ENCODE results near the gene PRDM16.
"Not testable (repeated sequence)": the region's sequence is repeated elsewhere in the genome, so short reads cannot be mapped to it uniquely, and the experiment has no call there.

PRDM16 gene

DNA sequence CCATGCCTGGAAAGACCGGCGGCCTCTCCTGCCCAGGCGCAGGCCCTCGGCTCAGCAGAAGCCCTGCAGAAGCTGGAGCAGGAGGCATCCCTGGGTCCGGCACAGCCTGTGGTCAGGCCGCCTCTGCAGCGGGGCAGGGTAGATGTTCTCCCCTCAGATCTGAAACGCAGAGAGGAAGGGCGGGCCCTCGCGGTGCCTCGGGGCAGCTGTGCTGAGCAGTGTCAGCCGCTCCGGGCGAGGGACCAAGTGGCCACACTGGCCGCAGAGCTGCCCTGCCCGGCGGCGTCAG, 210.1 kb downstream of the PRDM16 start:
- Mint-ChIP-seq H3K9me3 (no peaks in the 10 kb centered on the region), H3K4me3 (no peak overlapping the region), H3K4me1 (ENCODE audit: low read depth) (no peaks in the 10 kb centered on the region), H3K27ac (no peak overlapping the region), H3K36me3 (ENCODE audit: low read depth) (no peaks in the 10 kb centered on the region), H3K27me3 (ENCODE audit: low read depth) (no peaks in the 10 kb centered on the region)

DNA sequence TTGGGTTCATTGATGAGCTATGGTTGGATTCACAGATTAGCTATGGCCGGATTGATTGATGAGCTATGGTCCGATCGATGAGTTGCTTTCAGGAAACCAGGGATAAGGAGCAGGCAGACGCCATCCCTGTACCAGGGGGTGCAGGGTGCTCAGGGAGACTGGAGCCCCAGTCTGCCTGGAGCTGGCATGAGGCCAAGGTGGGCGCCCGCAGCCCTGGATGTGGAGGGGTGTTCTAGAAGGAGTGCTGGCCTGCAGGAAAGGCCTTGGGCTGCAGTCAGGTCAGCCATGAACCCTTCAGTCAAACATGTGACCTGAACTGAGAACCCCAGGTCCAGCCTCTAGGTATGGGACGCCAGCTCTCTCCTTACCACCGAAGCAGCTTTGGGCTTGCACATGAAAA, 212.7 kb downstream of the PRDM16 start:
- Mint-ChIP-seq H3K36me3 (ENCODE audit: low read depth) (no peaks in the 10 kb centered on the region), H3K27me3 (ENCODE audit: low read depth) (no peaks in the 10 kb centered on the region), H3K4me1 (ENCODE audit: low read depth) (no peaks in the 10 kb centered on the region), H3K4me3 (no peak overlapping the region), H3K9me3 (no peaks in the 10 kb centered on the region), H3K27ac (no peak overlapping the region)

DNA sequence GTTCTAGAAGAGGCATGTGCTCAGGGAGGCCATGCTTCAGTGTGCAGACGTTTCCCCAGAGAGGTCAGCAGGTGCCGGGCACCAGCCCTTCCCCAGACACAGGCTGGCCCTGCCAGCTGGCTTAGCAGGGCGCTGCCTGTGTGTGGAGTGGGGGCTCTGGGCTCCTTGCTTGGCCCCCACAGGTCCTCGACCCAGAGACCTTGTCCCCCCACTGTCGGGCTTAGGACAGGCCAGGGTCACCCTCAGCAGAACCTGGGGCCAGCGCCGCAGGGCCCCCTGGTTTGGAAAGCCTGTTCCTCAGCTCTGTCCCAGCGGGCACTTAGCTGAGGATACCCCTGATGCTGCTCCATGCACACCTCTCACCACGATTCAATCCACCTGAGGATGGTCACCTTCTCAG, 213.2 kb downstream of the PRDM16 start:
- no peaks in the 10 kb centered on the region for H3K4me1 Mint-ChIP-seq (ENCODE audit: low read depth)
- H3K36me3 Mint-ChIP-seq (ENCODE audit: low read depth) = no peaks in the 10 kb centered on the region
- H3K27ac Mint-ChIP-seq = no peak overlapping the region
- no peaks in the 10 kb centered on the region for H3K27me3 Mint-ChIP-seq (ENCODE audit: low read depth)
- no peak overlapping the region for H3K4me3 Mint-ChIP-seq
- H3K9me3 Mint-ChIP-seq = no peaks in the 10 kb centered on the region

DNA sequence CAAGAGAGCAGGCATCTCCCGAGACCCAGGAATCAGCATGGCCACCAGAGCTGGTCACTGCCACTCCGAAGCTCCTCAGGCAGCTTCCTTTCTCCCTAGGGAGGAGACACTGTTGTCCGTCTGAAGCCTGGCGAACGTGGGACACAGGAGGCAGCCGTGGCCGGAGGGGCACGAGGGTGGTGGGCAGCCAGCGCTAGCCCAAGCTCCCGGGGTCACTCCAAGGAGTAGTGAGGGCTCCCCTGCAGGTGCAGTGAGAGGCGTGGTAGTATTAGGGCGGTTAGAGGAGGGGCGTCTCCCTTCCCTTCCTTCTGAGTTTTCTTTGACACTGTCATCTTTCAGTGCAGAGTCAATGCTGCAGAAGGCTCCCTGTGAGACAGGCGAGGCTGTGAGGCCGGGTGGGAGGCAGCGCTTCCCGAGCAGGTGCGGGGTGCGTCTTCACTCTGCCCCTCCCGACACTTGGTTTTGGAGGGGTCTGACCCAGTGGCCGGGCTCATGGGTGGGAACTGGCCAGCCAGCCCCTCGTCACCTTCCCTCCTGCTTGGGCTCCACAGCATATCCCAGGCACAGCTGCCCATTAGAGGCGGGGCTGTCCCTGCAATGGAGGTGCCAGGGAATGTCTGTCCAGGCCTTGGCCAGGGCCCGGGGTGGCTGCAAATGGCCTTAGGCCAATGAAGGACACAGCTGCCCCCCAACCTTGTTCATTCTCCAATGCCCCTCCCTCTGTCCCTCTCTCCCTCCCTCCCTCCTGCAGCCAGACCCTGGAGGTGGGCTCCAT, 213.8 kb downstream of the PRDM16 start:
- H3K27ac Mint-ChIP-seq = no peak overlapping the region
- H3K27me3 Mint-ChIP-seq (ENCODE audit: low read depth) = no peaks in the 10 kb centered on the region
- H3K36me3 Mint-ChIP-seq (ENCODE audit: low read depth) = no peaks in the 10 kb centered on the region
- no peaks in the 10 kb centered on the region for H3K4me1 Mint-ChIP-seq (ENCODE audit: low read depth)
- no peaks in the 10 kb centered on the region for H3K9me3 Mint-ChIP-seq
- H3K4me3 Mint-ChIP-seq = no peak overlapping the region

DNA sequence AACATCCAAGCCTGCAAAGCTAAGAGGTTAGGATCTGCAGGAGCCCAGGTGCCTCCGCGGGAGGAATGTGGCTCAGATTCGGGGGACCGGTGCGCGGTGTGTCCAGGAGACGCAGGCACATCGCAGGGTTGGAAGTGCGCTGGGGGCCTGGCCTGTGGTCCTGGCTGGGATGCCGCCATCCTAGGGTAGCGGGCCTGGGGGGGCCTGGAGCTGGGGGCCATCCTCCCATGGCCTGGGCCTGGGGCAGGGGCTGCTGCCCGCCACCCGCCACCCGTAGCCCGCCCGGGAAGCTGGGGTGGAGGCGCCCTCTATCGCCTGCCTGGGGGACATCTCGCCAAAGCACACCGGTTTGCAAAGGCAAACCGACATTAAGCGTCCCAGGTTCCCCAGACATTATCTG, 214.8 kb downstream of the PRDM16 start:
- H3K9me3 Mint-ChIP-seq = no peaks in the 10 kb centered on the region
- H3K4me1 Mint-ChIP-seq (ENCODE audit: low read depth) = no peaks in the 10 kb centered on the region
- no peaks in the 10 kb centered on the region for H3K27me3 Mint-ChIP-seq (ENCODE audit: low read depth)
- no peaks in the 10 kb centered on the region for H3K36me3 Mint-ChIP-seq (ENCODE audit: low read depth)
- H3K27ac Mint-ChIP-seq = no peak overlapping the region
- H3K4me3 Mint-ChIP-seq = no peak overlapping the region

DNA sequence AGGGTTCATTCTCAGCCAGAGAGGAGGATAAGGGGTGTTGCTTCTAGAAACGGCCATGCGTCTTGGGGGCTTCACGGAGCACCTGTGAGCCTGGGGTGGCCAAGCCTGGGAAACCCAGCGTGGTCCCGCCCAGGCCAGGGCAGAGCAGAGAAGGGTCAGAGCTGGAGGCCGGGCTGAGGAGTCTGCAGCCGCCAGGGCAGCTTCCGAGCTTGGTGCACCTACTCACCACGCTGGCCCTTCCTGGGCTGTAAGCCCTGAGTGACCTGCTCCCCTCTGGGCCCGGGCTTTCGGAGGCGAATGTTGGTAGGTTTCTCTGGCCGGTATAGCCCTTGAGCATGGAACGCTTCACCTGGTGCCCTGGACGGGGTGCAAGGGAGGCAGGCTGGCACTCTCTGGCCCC, 215.7 kb downstream of the PRDM16 start:
- no peaks in the 10 kb centered on the region for H3K36me3 Mint-ChIP-seq (ENCODE audit: low read depth)
- H3K27ac Mint-ChIP-seq = no peak overlapping the region
- H3K4me1 Mint-ChIP-seq (ENCODE audit: low read depth) = no peaks in the 10 kb centered on the region
- no peaks in the 10 kb centered on the region for H3K9me3 Mint-ChIP-seq
- H3K27me3 Mint-ChIP-seq (ENCODE audit: low read depth) = no peaks in the 10 kb centered on the region
- no peak overlapping the region for H3K4me3 Mint-ChIP-seq

DNA sequence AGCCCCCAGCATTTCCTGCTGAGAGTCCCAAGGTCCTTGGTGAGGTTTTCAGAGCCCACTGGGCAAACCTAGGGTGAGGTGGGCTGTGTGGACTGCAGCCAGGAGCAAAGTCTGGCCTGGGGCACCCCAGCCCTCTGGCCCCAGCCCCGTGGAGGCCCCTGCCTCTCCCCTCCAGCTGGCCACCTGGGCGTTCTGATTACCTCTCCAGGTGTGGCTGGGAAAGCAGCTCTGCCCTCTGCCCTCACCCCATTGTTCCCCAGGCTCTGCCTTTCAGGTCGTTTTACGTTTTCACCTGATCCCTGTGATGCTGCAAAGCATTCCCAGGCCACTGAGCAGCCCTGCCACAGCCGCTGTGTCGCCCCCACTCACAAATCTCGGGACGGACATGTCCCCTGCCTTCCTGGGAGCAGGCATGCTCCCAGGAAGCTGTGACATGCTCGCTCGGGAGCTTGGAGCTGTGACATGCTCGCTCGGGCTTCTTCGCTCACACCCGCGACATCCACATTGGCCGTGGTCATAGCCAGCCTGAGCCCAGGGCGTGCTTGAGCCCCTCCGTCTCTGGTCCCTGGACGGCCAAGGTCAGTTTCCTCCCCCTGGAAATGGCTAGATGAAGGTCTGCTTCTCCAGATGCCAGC, 216.2 kb downstream of the PRDM16 start:
- Mint-ChIP-seq H3K4me1 (ENCODE audit: low read depth) (no peaks in the 10 kb centered on the region), H3K27me3 (ENCODE audit: low read depth) (no peaks in the 10 kb centered on the region), H3K36me3 (ENCODE audit: low read depth) (no peaks in the 10 kb centered on the region), H3K27ac (no peak overlapping the region), H3K4me3 (no peak overlapping the region), H3K9me3 (no peaks in the 10 kb centered on the region)

DNA sequence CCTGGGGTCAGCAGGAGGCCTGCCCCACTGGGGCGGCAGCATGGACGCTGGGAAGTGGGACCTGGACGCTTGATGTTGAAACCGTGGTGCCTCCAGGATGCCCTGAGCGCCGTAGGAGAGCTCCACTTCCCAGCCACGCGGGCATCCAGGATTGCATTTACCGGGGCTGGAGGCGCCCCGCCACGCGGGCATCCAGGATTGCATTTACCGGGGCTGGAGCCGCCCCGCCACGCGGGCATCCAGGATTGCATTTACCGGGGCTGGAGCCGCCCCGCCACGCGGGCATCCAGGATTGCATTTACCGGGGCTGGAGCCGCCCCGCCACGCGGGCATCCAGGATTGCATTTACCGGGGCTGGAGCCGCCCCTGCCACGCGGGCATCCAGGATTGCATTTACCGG, 218.1 kb downstream of the PRDM16 start:
- not testable (repeated sequence) for H3K4me1 Mint-ChIP-seq (ENCODE audit: low read depth)

DNA sequence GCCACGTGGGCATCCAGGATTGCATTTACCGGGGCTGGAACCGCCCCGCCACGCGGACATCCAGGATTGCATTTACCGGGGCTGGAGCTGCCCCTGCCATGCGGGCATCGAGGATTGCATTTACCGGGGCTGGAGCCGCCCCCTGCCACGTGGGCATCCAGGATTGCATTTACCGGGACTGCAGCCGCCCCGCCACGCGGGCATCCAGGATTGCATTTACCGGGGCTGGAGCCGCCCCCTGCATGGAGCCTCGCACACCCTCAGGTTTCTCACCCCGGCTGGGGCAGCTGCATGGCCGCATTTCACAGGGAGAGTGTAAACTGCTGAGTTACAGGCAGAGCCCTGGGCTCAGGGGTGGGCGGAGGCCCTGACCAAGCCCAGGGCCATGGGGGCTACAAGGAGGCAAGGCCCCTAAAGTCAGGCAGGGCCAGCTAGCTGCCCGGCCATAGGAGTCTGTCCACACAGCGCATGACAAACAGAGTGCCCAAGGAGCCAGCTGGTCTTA, 218.7 kb downstream of the PRDM16 start:
- no peaks in the 10 kb centered on the region for H3K4me1 Mint-ChIP-seq (ENCODE audit: low read depth)
- no peaks in the 10 kb centered on the region for H3K9me3 Mint-ChIP-seq
- H3K27me3 Mint-ChIP-seq (ENCODE audit: low read depth) = no peaks in the 10 kb centered on the region
- H3K27ac Mint-ChIP-seq = no peak overlapping the region
- H3K36me3 Mint-ChIP-seq (ENCODE audit: low read depth) = no peaks in the 10 kb centered on the region
- H3K4me3 Mint-ChIP-seq = no peak overlapping the region

More for the DNA sequence above, 218.1 kb downstream of the PRDM16 start:
- H3K36me3 Mint-ChIP-seq (ENCODE audit: low read depth); H3K27me3 Mint-ChIP-seq (ENCODE audit: low read depth); H3K27ac Mint-ChIP-seq; H3K4me3 Mint-ChIP-seq; H3K9me3 Mint-ChIP-seq: not testable (repeated sequence)

DNA sequence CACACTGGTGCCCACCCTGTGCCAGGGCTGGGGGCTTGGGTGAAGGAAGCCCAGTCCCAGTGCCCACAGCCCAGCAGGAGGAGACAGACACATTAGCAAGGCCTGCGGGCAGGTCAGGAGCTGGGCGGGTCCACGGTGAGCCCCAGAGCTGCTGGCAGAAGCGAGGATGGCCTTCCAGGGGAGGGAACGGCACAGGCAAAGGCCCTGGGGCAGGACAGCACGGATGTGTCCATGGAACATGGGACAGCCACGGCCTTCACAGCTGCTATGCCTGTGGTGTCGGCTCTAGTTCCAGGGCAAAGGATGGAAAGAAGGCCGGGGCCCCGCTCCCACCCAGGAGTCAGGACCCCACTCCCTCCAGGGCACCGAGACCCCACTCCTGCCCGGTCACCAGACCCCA, 220.5 kb downstream of the PRDM16 start:
- H3K4me3 Mint-ChIP-seq = no peak overlapping the region
- H3K27me3 Mint-ChIP-seq (ENCODE audit: low read depth) = no peaks in the 10 kb centered on the region

DNA sequence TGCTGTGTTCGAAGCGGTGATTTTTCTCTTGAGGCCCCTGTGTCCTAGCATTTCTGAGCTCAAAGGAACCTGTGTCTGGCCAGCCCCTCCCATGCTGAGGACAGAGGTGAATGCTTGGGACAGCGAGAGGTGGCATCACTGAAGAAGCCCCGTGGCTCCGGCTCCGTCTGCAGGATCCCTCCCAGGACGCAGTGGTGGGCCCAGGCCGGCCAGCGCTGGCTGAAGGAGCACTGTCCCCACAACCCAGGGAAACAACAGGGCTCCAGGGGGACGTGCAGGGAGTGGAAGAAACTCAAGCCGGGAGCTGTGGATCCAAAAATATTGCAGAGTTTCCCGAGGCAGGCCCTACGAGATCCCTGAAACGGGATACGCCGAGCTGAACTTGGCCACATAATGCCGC, 221.4 kb downstream of the PRDM16 start:
- H3K27me3 Mint-ChIP-seq (ENCODE audit: low read depth) = no peaks in the 10 kb centered on the region
- H3K36me3 Mint-ChIP-seq (ENCODE audit: low read depth) = no peaks in the 10 kb centered on the region
- no peaks in the 10 kb centered on the region for H3K9me3 Mint-ChIP-seq
- H3K4me3 Mint-ChIP-seq = no peak overlapping the region
- no peak overlapping the region for H3K27ac Mint-ChIP-seq
- H3K4me1 Mint-ChIP-seq (ENCODE audit: low read depth) = no peaks in the 10 kb centered on the region

More for the DNA sequence above, 220.5 kb downstream of the PRDM16 start:
- Mint-ChIP-seq H3K9me3 (no peaks in the 10 kb centered on the region), H3K27ac (no peak overlapping the region), H3K36me3 (ENCODE audit: low read depth) (no peaks in the 10 kb centered on the region), H3K4me1 (ENCODE audit: low read depth) (no peaks in the 10 kb centered on the region)

DNA sequence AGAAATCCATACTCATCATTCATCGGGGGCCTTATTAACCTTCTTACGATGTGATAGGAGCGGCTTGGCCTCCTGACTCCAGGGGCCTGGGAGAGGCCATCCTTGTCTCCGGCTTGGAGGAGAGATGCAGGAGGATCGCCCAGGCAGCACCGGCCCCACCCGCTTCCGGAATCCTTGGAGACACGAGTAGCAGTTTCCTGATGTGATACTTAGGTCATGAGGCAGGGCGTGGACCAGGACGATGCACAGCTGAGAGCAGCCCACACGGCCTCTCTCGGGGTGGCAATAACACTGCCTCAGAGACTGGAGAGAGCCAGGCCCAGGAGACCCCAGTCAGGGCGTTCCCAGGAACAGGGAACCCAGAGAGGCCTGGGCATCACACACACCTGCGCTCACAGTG, 221.9 kb downstream of the PRDM16 start:
- Mint-ChIP-seq H3K27me3 (ENCODE audit: low read depth) (no peaks in the 10 kb centered on the region), H3K4me1 (ENCODE audit: low read depth) (no peaks in the 10 kb centered on the region), H3K4me3 (no peak overlapping the region), H3K9me3 (no peaks in the 10 kb centered on the region), H3K27ac (no peak overlapping the region), H3K36me3 (ENCODE audit: low read depth) (no peaks in the 10 kb centered on the region)

DNA sequence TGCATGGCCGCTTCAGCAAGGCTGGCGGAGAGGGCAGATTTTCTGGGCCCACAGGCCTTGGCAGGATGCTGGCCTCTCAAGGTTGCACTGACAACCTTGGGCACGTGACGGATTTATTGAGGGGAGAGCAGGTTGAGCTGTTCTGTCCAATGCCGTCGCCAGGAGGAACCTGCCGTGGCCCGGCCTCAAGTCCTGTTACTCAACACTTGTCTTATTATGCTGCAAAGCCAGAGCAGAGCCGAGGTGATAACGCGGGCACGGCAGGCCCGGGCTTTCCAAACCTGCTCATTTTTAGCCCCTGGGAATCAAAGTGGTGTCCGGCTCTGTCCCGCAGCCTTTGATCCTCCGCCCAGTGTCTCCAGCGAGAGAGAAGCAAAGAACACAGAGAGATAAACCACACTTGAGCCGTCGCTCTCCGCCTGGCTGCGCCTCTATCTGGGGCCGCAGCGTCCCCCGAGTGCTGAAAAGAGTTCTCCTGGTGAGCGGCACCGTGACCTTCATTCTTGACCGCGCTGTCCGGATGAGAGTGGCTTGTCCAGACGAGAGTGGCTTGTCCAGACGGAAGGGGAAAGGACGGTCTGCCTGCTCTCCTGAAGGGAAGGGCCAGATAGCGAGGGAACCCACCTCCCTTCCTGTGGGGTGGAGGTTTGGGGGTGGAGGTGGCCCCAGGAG, 223.2 kb downstream of the PRDM16 start:
- no peak overlapping the region for H3K27ac Mint-ChIP-seq
- no peaks in the 10 kb centered on the region for H3K4me1 Mint-ChIP-seq (ENCODE audit: low read depth)
- no peak overlapping the region for H3K4me3 Mint-ChIP-seq
- H3K9me3 Mint-ChIP-seq = no peaks in the 10 kb centered on the region
- no peaks in the 10 kb centered on the region for H3K36me3 Mint-ChIP-seq (ENCODE audit: low read depth)
- H3K27me3 Mint-ChIP-seq (ENCODE audit: low read depth) = no peaks in the 10 kb centered on the region

DNA sequence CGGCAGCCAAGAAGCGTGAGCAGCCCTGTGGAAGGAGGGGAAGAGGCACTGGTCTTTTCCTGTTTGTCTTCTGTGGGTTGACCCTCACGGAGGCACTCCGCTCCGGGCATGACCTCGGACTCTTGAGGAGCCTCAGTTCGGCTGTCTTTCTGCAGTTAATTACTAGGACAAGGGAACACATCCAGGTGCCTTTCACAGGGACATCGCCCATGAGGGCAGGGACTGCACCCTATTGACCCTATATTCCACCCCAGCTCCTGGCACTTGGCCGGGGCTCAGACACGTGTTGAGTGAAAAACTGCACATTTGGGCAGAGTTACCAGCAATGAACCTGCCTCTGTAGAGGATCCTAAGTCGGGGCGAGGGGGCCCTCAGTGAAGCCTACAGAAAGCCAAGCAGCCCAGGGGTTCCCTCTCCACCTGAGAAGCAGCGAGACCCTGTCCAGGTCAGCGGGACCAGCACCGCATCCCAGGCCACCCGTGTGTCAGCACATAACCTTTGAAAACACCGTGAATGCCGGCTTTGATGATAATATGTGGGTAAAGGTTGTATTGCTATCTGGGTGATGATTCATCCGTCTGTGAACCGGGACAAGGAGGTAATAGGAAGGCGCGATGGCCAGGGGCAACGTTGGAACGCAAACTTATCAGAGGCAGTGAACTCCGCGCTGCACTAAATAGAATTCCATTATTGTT, 224.0 kb downstream of the PRDM16 start:
- no peaks in the 10 kb centered on the region for H3K4me1 Mint-ChIP-seq (ENCODE audit: low read depth)
- no peaks in the 10 kb centered on the region for H3K36me3 Mint-ChIP-seq (ENCODE audit: low read depth)
- H3K9me3 Mint-ChIP-seq = no peaks in the 10 kb centered on the region
- no peak overlapping the region for H3K27ac Mint-ChIP-seq
- H3K4me3 Mint-ChIP-seq = no peak overlapping the region
- H3K27me3 Mint-ChIP-seq (ENCODE audit: low read depth) = no peaks in the 10 kb centered on the region
